Amniotic epithelial cell (primary cell): ENCODE data around the gene PSME4.

Experiments
- DNase-seq: peaks from one replicate; pipeline ENCODE4 v3.0.0-alpha.2; 2010; ENCODE audit warnings: low read depth

The PSME4 gene

DNA sequence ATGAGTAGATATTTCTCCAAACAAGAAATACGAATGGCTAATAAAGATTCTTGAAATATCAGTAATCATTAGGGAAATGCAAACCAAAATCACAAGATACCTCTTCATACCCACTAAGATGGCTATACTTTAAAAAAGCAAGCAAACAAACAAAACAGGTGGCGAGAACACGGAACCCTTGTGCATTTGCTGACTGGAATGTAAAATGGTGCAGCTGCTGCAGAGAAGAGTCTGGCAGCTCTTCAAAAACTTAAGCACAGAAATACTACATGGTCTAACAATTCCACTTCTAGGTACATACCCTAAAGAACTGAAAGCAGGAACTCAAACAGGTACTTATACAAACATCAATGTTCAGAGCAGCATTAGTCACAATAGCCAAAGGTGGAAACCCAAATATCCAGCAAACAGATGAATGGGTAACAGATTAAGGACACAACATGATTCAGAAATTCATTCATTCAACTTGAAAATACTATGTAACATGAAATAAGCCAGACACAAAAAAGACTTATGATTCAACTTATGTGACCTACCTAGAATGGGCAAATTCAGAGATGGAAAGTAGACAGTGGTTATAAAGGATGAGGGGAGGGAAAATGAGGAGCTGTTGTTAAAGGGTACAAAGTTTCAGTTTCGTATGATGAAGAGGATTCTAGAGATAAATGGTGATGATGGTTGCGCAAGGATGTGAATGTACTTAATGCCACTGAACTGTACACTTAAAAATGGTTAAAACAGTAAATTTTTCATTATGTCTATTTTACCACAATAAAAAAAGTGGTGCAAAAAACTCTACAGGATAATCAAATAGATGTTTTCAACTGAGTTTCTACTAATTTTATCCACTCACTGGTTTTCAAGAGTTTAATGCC, 84.2 kb downstream of the PSME4 start:
- DNase-seq, result peak; percentile 12

DNA sequence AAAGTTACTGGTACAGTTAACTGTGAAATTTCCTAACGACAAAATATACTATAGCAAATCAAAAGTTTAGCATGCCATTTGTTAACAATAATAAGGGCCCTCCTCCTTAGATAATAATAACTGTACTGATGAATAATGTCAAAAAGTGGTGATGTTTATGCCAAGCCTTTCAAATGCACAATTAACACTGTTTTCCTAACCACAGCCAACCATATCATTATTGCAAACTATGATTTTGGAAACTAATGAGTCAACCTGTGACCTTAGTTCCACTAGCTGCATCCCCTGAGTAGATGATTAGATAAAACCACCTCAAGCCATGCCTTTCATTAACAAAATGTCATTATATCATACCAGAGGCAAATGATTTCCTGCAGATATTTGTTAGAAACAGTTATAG, 85.9 kb downstream of the PSME4 start:
- no peak for DNase-seq

GRCh38 chr2:53881986-53882385, 88.8 kb downstream of the PSME4 start:
- no peak for DNase-seq

GRCh38 chr2:53881360-53881759, 89.4 kb downstream of the PSME4 start:
- DNase-seq, result no peak

GRCh38 chr2:53880756-53881155, 90.0 kb downstream of the PSME4 start:
- DNase-seq, result peak; percentile 76

DNA sequence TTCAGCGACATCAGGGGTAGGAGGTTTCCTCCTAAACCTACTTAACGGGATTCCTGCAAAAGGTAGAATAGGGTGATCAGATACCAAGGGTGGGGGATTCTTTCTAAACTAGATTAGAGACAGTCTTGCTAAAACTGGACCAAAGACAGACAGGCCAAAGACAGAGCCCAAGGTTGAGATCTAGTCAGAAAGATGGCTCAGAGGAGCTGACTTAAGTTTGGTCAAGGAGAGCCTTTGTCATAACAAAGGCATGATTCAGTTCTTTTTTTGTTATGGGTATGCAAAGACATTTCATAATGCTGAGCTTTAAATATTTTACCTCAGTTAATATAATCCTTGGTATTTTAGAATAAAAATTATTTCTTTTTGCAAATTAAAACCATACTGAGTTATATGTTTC, 93.2 kb downstream of the PSME4 start:
- peak; percentile 45 for DNase-seq

DNA sequence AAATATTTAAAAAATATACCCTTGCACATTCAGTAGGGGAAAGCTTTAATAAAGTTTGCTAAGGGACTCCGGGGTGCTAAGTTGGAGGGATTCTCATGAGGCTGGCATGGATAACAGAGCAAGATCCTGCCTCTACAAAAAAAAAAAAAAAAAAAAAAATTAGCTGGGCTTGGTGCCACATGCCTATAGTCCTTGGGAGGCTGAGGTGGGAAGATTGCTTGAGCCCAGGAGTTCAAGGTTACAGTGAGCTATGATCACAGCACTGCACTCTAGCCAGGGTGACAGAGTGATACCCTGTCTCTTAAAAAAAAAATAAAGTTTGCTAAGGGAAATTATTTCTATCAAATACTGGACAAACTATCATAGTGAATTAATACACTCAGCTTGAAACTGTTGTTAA, 93.7 kb downstream of the PSME4 start:
- no peak for DNase-seq

GRCh38 chr2:53874401-53874950, 96.3 kb downstream of the PSME4 start:
- no peak for DNase-seq

DNA sequence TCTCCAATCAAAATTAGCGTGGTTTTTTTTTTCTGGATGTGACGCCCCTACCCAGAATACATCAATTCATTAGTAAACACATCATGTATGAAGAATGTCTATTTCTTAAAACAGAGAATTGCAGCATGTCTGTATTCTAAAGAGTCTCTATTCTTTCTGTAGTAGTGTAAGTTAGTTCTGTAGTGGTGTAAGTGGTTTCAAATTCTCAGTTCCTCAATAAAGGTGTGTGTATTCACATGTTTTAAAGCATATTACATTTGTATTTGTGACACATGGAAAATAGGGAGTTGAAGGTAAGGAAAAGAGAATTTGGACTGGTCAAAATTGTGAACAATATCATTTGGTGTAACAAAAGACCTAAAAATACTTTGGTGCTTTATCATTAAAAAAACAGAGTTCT, 103.0 kb downstream of the PSME4 start:
- no peak for DNase-seq

DNA sequence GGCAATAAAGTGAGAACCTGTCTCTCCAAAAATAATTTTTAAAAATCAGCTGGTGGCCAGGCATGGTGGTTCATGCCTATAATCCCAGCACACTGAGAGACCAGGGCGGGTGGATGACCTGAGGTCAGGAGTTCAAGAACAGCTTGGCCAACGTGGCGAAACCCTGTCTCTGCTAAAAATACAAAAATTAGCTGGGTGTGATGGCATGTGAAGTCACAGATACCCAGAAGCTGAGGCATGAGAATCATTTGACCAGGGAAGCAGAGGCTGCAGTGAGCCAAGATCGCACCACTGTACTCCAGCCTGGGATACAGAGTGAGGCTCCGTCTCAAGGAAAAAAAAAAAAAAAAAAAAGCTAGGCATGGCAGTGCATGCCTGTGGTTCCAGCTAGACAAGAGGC, 103.6 kb downstream of the PSME4 start:
- no peak for DNase-seq

- DNase-seq, result no peak
Measured at GRCh38 chr2:53865962-53866361, 104.8 kb downstream of the PSME4 start.

DNA sequence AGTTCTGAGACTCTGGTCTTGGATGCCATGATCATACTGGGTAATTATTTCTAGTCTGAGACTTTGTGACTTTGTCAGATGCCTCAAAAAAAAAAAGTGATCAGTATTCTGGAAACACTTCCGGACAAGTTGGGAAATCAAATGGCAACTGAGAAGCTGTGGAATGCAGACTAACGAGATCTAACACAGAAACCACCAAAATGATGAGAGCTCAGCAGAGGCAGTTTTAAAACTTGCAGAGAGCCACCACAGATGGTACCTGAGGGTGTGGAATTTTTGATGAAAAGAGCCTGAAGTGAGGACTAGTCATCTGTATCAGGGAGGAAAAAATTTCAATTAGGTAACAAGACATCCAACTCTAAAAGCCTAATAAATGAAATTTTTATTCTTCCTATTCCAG, 105.5 kb downstream of the PSME4 start:
- DNase-seq, result no peak

- DNase-seq, result peak; percentile 11
Measured at GRCh38 chr2:53863538-53864227, 107.1 kb downstream of the PSME4 start.

DNA sequence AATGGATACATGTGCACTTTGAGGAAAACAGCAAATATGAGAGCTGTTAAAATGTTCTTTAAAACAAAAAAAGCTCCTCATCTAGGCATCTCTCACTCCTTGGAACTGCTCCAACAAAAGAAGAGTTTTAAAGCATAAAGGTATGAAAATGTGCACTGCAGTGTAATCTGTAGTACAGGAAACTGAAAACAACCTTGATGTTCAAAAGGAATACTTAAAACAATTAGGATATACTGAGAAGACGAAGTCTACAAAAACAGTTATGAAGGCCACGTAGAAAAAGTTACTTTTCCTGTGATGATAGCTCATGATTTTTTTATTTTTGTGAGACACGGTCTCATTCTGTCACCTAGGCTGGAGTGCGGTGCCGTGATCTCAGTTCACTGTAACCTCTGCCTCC, 109.0 kb downstream of the PSME4 start:
- no peak for DNase-seq

- DNase-seq, result peak; percentile 21
Measured at GRCh38 chr2:53859206-53860181, 111.3 kb downstream of the PSME4 start, which contains the start of gene GPR75. Gene GPR75 (minus strand): TSS chr2:53859967. CDS start chr2:53854756, 5,211 bp downstream.

DNA sequence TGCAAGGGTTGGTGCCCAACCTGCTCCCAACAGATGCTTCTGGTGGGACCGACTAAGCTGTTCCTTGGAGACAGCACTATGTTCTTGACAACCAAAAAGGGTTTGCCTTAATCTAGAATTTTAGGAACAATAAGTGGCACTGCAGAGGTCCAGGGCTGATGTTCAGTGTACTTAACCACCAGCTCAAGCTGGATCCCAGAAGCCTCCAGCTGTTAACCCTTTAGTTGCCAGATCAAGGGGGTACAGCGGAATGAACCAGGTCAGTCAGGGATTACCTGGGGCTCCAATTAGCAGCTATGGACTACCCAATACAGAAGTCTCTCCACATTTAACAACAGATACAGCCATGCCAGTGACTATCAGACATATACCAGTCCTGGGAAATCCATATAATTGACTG, 114.5 kb downstream of the PSME4 start:
- DNase-seq, result no peak

- peak; percentile 37 for DNase-seq
Measured at GRCh38 chr2:53854678-53855077, 116.1 kb downstream of the PSME4 start.

DNA sequence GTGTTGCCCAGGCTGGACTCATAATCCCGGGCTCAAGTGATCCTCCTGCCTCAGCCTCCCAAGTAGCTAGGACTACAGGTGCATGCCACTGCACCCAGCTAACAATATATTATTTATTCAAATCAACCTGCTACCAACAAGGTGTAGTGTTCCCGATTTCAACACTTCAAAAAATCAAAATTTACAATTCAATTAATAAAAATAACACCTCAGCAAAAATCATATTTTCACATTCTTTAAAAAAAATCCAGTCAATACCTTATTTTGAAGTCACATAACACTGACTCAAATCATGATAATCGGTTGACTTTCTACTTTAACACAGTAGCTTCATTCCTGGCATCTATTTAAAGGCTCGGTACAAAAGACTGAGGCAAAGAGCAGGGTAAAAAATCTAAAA, 118.3 kb downstream of the PSME4 start:
- no peak for DNase-seq

DNA sequence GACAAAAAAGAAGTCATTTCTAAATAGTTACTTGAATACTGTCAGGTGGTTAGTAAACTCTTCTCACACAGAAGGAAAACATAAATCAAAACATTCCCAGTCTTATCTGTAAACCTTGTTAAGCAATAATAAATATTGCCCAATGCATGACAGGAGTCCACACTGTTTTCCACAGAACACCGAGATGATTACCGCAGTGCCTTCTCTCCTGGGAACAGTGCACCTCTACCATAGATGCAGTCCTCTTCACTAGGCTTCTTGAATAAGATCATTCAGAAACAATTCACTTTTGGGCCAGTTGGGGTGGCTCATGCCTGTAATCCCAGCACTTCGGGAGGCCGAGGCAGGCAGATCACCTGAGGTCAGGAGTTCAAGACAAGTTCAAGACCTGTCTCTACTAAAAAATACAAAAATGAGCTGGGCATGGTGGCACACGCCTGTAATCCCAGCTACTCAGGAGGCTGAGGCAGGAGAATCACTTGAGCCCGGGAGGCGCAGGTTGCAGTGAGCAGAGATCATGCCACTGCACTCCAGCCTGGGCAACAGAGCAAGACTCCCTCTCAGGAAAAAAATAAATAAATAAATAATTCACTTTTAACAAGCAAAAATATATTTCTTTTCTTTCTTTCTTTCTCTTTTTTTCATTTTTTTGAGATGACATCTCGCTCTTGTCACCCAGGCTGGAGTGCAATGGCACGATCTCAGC, 119.6 kb downstream of the PSME4 start:
- peak; percentile 95 for DNase-seq

DNA sequence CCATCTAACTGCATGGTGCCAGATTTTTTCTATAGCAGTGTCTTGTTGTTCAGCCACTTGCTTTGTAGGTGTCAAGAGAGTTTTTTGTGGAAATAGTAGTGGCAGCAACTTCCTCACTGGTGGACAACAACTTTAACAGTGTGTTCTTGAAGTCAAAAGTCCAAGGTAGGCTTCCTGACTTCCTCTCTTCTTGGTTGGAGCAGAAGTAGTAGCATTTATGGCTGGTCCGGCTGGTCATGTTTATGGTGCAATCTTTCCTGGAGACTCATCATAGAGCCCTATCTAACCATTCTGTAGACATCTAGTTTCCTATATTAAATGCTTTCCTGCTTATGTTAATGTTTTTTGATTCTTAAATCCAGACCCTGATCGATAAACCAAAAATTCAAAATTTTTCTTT, 122.7 kb downstream of the PSME4 start:
- DNase-seq, result no peak

- no peak for DNase-seq
Measured at GRCh38 chr2:53843595-53843994, 127.2 kb downstream of the PSME4 start.
